ENCODE results near the gene ACO1. TPM values are rescaled to one million over a fixed set of nuclear protein-coding genes. Genes with fewer than 3 reads are reported as not detected.

ACO1 gene
- total RNA-seq, 1 donor = 105 TPM

DNA sequence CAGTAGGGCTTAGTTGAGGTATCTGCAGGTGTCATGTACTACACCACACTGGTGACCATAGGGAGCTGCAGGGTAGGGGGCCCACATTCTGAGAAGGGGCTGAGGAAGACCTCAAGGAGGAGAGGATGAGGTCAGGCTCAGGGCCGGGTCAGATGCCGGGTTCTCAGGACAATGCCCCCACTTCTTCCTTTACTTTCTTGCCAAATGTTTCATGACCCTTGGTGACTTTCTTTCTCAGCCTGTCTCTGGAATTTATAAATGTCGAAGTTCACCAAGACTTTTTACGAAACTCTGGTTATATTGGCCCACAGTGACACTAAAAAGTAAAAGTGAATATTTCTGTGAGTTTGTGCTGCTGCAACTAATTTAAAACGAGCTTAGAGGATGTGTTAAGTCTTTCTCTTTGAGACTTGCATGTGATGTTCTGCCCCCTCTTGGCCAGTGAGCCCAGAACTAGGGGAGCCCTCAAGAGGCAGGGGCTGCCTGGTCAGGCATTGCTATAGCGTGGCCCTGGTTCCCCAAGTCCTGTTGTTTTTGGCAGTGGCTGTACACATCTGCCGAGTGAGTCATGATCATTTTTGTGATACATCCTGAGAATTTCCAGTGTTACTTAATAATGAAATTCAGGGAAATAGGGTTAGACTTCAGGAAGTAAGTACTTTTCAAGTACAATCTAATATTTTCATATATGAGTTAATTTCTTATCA lies 11.2 kb downstream of the ACO1 start:
- H3K27me3 ChIP-seq (ENCODE audit: insufficient read depth, low read length) = no peaks in the 10 kb centered on the region
- H3K4me3 ChIP-seq (ENCODE audit: insufficient read depth, low read length) = no peak overlapping the region
- peak; percentile 73 for DNase-seq (ENCODE audit: insufficient read length, low spot score, missing footprints)
- peak overlapping the region; percentile 37 for H3K4me2 ChIP-seq (ENCODE audit: insufficient read depth, low read length)
- H3K36me3 ChIP-seq (ENCODE audit: insufficient read depth, low read length) = no peaks in the 10 kb centered on the region
- H3K79me2 ChIP-seq (ENCODE audit: insufficient read depth, low read length) = peaks cover 75% of the 10 kb centered on the region
- no peak overlapping the region for H2AFZ ChIP-seq (ENCODE audit: low read length)
- H3K9me3 ChIP-seq (ENCODE audit: low read depth, low read length) = no peaks in the 10 kb centered on the region
- peak overlapping the region; percentile 80 for H3K27ac ChIP-seq (ENCODE audit: low read depth, low read length)
- TF ChIP-seq, protein P1, sequence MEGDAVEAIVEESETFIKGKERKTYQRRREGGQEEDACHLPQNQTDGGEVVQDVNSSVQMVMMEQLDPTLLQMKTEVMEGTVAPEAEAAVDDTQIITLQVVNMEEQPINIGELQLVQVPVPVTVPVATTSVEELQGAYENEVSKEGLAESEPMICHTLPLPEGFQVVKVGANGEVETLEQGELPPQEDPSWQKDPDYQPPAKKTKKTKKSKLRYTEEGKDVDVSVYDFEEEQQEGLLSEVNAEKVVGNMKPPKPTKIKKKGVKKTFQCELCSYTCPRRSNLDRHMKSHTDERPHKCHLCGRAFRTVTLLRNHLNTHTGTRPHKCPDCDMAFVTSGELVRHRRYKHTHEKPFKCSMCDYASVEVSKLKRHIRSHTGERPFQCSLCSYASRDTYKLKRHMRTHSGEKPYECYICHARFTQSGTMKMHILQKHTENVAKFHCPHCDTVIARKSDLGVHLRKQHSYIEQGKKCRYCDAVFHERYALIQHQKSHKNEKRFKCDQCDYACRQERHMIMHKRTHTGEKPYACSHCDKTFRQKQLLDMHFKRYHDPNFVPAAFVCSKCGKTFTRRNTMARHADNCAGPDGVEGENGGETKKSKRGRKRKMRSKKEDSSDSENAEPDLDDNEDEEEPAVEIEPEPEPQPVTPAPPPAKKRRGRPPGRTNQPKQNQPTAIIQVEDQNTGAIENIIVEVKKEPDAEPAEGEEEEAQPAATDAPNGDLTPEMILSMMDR (IDR thresholded peaks at IDR 0.05; ENCODE audit: extremely low read depth, low read depth, low read length) = peak; percentile 57
- peaks cover 5% of the 10 kb centered on the region for H4K20me1 ChIP-seq (ENCODE audit: insufficient read depth, low read length)
- peaks cover 30% of the 10 kb centered on the region for H3K4me1 ChIP-seq (ENCODE audit: insufficient read depth, low read length)

DNA sequence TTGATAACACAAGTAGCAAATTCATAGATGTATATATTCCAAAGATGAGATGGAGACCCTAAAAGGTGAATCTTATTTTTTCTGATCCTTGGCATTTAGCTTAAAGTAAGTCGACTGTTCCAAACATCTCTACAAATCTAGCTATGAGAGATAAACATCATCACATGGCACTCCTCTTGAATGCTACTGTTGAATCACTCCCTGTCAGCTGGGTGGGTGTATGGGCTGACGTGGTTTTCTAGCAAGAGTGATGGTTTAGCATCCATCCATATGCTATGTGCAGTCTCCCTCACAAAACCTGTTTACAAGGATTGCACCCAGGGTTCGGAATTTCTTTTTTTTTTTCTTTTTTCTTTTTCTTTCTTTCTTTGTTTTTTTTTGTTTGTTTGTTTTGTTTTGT lies 13.8 kb downstream of the ACO1 start:
- H3K4me2 ChIP-seq (ENCODE audit: insufficient read depth, low read length) = no peak overlapping the region
- peaks cover 80% of the 10 kb centered on the region for H3K79me2 ChIP-seq (ENCODE audit: insufficient read depth, low read length)
- H4K20me1 ChIP-seq (ENCODE audit: insufficient read depth, low read length) = no peaks in the 10 kb centered on the region
- H3K27me3 ChIP-seq (ENCODE audit: insufficient read depth, low read length) = no peaks in the 10 kb centered on the region
- H3K36me3 ChIP-seq (ENCODE audit: insufficient read depth, low read length) = no peaks in the 10 kb centered on the region
- H3K27ac ChIP-seq (ENCODE audit: low read depth, low read length) = peak overlapping the region; percentile 63
- DNase-seq (ENCODE audit: insufficient read length, low spot score, missing footprints) = no peak
- TF ChIP-seq, protein P1 (IDR thresholded peaks at IDR 0.05; ENCODE audit: extremely low read depth, low read depth, low read length) = no peak
- no peak overlapping the region for H3K4me3 ChIP-seq (ENCODE audit: insufficient read depth, low read length)
- H3K4me1 ChIP-seq (ENCODE audit: insufficient read depth, low read length) = peaks cover 30% of the 10 kb centered on the region
- no peak overlapping the region for H2AFZ ChIP-seq (ENCODE audit: low read length)
- no peaks in the 10 kb centered on the region for H3K9me3 ChIP-seq (ENCODE audit: low read depth, low read length)

DNA sequence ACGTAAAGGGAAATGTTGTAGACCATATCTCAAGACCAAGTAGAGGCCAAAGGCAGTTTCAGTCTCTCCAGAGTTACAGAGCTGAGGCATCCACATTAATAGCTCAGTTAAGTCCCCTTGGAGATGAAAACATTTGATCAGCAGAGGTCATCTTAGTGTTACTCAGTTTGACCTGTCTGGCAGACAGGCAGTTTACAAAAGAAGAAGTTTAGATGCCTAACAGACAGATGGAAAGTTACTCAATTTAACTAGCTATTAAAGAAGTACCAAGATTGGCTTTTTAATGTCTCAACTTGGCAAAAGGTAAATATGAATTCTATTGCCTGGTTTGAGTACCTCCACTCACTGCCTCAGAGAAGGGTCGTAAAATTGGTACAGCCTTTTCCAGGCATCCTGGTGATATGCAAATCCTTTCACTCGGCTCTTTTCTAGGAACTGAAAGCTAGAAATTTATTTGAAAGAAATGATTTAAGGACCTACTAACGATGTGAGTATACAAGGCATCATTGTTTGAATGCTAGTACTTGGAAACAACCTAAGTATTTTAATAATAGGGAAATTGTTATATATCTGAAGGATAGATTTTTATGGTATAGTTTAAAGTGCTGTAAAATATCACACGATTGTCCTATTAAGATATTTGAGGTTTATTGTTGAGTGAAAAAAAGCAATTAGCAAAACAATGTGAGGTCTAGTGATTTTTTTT lies 14.8 kb downstream of the ACO1 start:
- Histone ChIP-seq H4K20me1 (ENCODE audit: insufficient read depth, low read length) (no peaks in the 10 kb centered on the region), H3K79me2 (ENCODE audit: insufficient read depth, low read length) (peaks cover 81% of the 10 kb centered on the region), H3K36me3 (ENCODE audit: insufficient read depth, low read length) (no peaks in the 10 kb centered on the region), H3K4me1 (ENCODE audit: insufficient read depth, low read length) (peaks cover 28% of the 10 kb centered on the region), H3K9me3 (ENCODE audit: low read depth, low read length) (no peaks in the 10 kb centered on the region), H3K4me3 (ENCODE audit: insufficient read depth, low read length) (no peak overlapping the region), H3K27ac (ENCODE audit: low read depth, low read length) (no peak overlapping the region), H3K27me3 (ENCODE audit: insufficient read depth, low read length) (no peaks in the 10 kb centered on the region), H3K4me2 (ENCODE audit: insufficient read depth, low read length) (no peak overlapping the region), H2AFZ (ENCODE audit: low read length) (no peak overlapping the region)
- TF ChIP-seq, protein P1 (IDR thresholded peaks at IDR 0.05; ENCODE audit: extremely low read depth, low read depth, low read length) = no peak
- no peak for DNase-seq (ENCODE audit: insufficient read length, low spot score, missing footprints)

DNA sequence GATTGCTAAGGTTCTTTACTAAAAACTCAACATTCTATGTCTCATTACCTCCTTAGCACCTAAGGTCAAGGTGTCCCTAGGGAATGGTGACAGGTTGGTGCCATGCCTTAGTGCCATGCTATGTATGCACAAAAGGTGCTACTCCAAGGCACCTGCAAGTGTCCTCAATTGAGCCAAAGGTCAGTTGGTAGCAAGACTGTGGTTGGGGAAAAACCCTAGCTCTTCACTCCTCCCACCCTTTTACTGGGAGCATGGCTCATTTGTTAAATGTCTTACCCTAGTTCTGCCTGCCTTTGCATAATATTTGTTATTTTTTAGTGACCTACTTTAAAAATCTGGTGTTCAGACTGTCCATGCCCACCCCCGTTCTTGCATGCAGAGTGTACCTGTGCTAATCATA lies 17.0 kb downstream of the ACO1 start:
- Histone ChIP-seq H3K27me3 (ENCODE audit: insufficient read depth, low read length) (no peaks in the 10 kb centered on the region), H3K36me3 (ENCODE audit: insufficient read depth, low read length) (peaks cover 17% of the 10 kb centered on the region), H3K4me2 (ENCODE audit: insufficient read depth, low read length) (no peak overlapping the region), H3K4me1 (ENCODE audit: insufficient read depth, low read length) (peaks cover 9% of the 10 kb centered on the region), H2AFZ (ENCODE audit: low read length) (no peak overlapping the region), H3K79me2 (ENCODE audit: insufficient read depth, low read length) (peaks cover 73% of the 10 kb centered on the region), H3K27ac (ENCODE audit: low read depth, low read length) (no peak overlapping the region), H3K4me3 (ENCODE audit: insufficient read depth, low read length) (no peak overlapping the region), H4K20me1 (ENCODE audit: insufficient read depth, low read length) (no peaks in the 10 kb centered on the region), H3K9me3 (ENCODE audit: low read depth, low read length) (no peaks in the 10 kb centered on the region)
- TF ChIP-seq, protein P1 (IDR thresholded peaks at IDR 0.05; ENCODE audit: extremely low read depth, low read depth, low read length) = no peak
- DNase-seq (ENCODE audit: insufficient read length, low spot score, missing footprints) = no peak
